ENCODE data around the gene KIF4B. TPM values are rescaled to one million over a fixed set of nuclear protein-coding genes. Genes with fewer than 3 reads are reported as not detected.

The KIF4B gene
- total RNA-seq, 1 donor from 2014 or later = 0.17 TPM

GRCh38 chr5:154984946-154985516 is 28.5 kb upstream of the KIF4B start:
- intact Hi-C loops (cut with DNase I) = no loop called here
- Histone ChIP-seq H3K27me3 (no peaks in the 10 kb centered on the region), H3K4me3 (no peak overlapping the region), H3K9me3 (no peaks in the 10 kb centered on the region), H3K4me1 (no peaks in the 10 kb centered on the region), H3K27ac (no peak overlapping the region), H3K36me3 (no peaks in the 10 kb centered on the region)
- TF ChIP-seq, protein P1, sequence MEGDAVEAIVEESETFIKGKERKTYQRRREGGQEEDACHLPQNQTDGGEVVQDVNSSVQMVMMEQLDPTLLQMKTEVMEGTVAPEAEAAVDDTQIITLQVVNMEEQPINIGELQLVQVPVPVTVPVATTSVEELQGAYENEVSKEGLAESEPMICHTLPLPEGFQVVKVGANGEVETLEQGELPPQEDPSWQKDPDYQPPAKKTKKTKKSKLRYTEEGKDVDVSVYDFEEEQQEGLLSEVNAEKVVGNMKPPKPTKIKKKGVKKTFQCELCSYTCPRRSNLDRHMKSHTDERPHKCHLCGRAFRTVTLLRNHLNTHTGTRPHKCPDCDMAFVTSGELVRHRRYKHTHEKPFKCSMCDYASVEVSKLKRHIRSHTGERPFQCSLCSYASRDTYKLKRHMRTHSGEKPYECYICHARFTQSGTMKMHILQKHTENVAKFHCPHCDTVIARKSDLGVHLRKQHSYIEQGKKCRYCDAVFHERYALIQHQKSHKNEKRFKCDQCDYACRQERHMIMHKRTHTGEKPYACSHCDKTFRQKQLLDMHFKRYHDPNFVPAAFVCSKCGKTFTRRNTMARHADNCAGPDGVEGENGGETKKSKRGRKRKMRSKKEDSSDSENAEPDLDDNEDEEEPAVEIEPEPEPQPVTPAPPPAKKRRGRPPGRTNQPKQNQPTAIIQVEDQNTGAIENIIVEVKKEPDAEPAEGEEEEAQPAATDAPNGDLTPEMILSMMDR (IDR thresholded peaks at IDR 0.05) = no peak
- no peak for ATAC-seq
- DNase-seq = no peak

GRCh38 chr5:154986151-154986550 is 27.4 kb upstream of the KIF4B start:
- intact Hi-C loops (cut with DNase I) = no loop called here
- no peak for DNase-seq
- TF ChIP-seq, protein P1 (IDR thresholded peaks at IDR 0.05) = no peak
- Histone ChIP-seq H3K27me3 (no peaks in the 10 kb centered on the region), H3K4me1 (no peaks in the 10 kb centered on the region), H3K4me3 (no peak overlapping the region), H3K36me3 (no peaks in the 10 kb centered on the region), H3K27ac (no peak overlapping the region), H3K9me3 (no peaks in the 10 kb centered on the region)
- ATAC-seq = no peak

GRCh38 chr5:154989626-154990025 is 23.9 kb upstream of the KIF4B start:
- no peaks in the 10 kb centered on the region for H3K9me3 ChIP-seq
- DNase-seq = no peak
- no peaks in the 10 kb centered on the region for H3K36me3 ChIP-seq
- H3K4me1 ChIP-seq = no peaks in the 10 kb centered on the region
- no peak for ATAC-seq
- TF ChIP-seq, protein P1 (IDR thresholded peaks at IDR 0.05) = no peak
- H3K27ac ChIP-seq = no peak overlapping the region
- H3K4me3 ChIP-seq = no peak overlapping the region
- intact Hi-C loops (cut with DNase I) = no loop called here
- H3K27me3 ChIP-seq = no peaks in the 10 kb centered on the region

- DNase-seq (no peak), ATAC-seq (no peak)
- H3K36me3 ChIP-seq = no peaks in the 10 kb centered on the region
- no peaks in the 10 kb centered on the region for H3K27me3 ChIP-seq
- TF ChIP-seq, protein P1 (IDR thresholded peaks at IDR 0.05) = no peak
- H3K4me3 ChIP-seq = no peak overlapping the region
- no peaks in the 10 kb centered on the region for H3K9me3 ChIP-seq
- no peaks in the 10 kb centered on the region for H3K4me1 ChIP-seq
- no peak overlapping the region for H3K27ac ChIP-seq
- intact Hi-C loops (cut with DNase I) = no loop called here
Observed at GRCh38 chr5:154993461-154993860, 20.1 kb upstream of the KIF4B start.

- Histone ChIP-seq H3K4me3 (no peak overlapping the region), H3K27ac (no peak overlapping the region), H3K36me3 (no peaks in the 10 kb centered on the region), H3K27me3 (no peaks in the 10 kb centered on the region), H3K4me1 (no peaks in the 10 kb centered on the region), H3K9me3 (no peaks in the 10 kb centered on the region)
- intact Hi-C loops (cut with DNase I) = no loop called here
- DNase-seq = no peak
- ATAC-seq = no peak
- TF ChIP-seq, protein P1 (IDR thresholded peaks at IDR 0.05) = no peak
Observed at GRCh38 chr5:154995679-154996078, 17.9 kb upstream of the KIF4B start.

DNA sequence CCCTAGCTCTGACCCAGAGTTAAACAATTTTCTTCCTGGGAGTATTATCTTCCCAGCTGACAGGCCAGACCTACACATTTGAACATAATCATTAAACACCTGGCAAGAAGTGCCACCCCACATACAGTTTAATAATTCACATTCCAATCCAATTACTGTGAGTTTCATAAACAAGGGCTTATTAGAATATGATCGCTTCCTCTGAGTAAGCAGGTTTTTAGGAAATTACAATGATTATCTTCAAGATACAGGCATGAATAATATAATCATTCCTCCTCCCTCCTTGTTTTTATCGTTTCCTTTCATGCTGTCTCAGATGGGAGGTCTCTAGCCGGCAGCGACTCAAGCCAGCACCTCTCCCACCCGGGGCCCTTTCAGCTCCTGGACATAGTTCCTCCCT is 15.8 kb upstream of the KIF4B start:
- Histone ChIP-seq H3K36me3 (no peaks in the 10 kb centered on the region), H3K4me1 (no peaks in the 10 kb centered on the region), H3K27me3 (no peaks in the 10 kb centered on the region), H3K9me3 (no peaks in the 10 kb centered on the region), H3K27ac (no peak overlapping the region), H3K4me3 (no peak overlapping the region)
- intact Hi-C loops (cut with DNase I) = no loop called here
- DNase-seq (no peak), ATAC-seq (no peak)
- TF ChIP-seq, protein P1 (IDR thresholded peaks at IDR 0.05) = no peak
